Keratinocyte (primary cell): ENCODE measurements around the gene DOK6. TPM values are rescaled to one million over a fixed set of nuclear protein-coding genes. Genes with fewer than 3 reads are reported as not detected.

Experiments used
- DNase-seq: peaks from one replicate; pipeline ENCODE4 v3.0.0-alpha.2; 2011; ENCODE audit warnings: low read depth, missing footprints, low spot score
- FAIRE-seq: peaks from 2 replicates; lab custom pipeline; 2011; peaks lifted over from hg19 to GRCh38; lab: Jason Lieb, UNC
- H2AFZ ChIP-seq: 2 replicates; pipeline ENCODE4 v1.6.0; 2012; ENCODE audit warnings: low read length, control low read depth, inconsistent platforms; ENCODE audit not compliant: control insufficient read depth
- H3K27ac ChIP-seq: 2 replicates; pipeline ENCODE4 v1.5.1; 2011; ENCODE audit warnings: low read length; ENCODE audit not compliant: control insufficient read depth, insufficient read depth
- H3K27me3 ChIP-seq: 3 replicates; pipeline ENCODE4 v1.6.0; 2011; ENCODE audit warnings: low read length; ENCODE audit not compliant: control insufficient read depth, insufficient read depth; ENCODE audit errors: extremely low read depth
- H3K36me3 ChIP-seq, 2 experiments: 2 replicates in 1 of 2; 3 replicates in 1 of 2; pipeline ENCODE4 v1.5.1; 2011; ENCODE audit warnings: low read length in 2 of 2, mild to moderate bottlenecking in 1 of 2; ENCODE audit not compliant: control insufficient read depth in 2 of 2, insufficient read depth in 2 of 2; ENCODE audit errors: extremely low read depth in 1 of 2
- H3K4me1 ChIP-seq: 3 replicates; pipeline ENCODE4 v1.5.1; 2011; ENCODE audit warnings: low read length; ENCODE audit not compliant: control insufficient read depth, insufficient read depth; ENCODE audit errors: extremely low read depth
- H3K4me2 ChIP-seq: 3 replicates; pipeline ENCODE4 v1.6.0; 2011; ENCODE audit warnings: low read depth, low read length; ENCODE audit not compliant: control insufficient read depth, insufficient read depth; ENCODE audit errors: extremely low read depth
- H3K4me3 ChIP-seq, 3 experiments: fragments of 200-600 bp in 1 of 3; sonication (generic) in 1 of 3; 2 replicates in 2 of 3; 3 replicates in 1 of 3; pipeline ENCODE4 v1.5.1; 2011 to 2016; ENCODE audit warnings: low read length in 3 of 3, mild to moderate bottlenecking in 3 of 3, control low read depth in 2 of 3, inconsistent platforms in 1 of 3, low read depth in 1 of 3, mixed read lengths in 1 of 3, mixed run types in 1 of 3, moderate library complexity in 1 of 3; ENCODE audit not compliant: control insufficient read depth in 2 of 3, insufficient read depth in 2 of 3; ENCODE audit errors: extremely low read depth in 1 of 3
- H3K79me2 ChIP-seq: 2 replicates; pipeline ENCODE4 v1.6.0; 2012; ENCODE audit warnings: low read length; ENCODE audit not compliant: control insufficient read depth, insufficient read depth
- H3K9ac ChIP-seq: 3 replicates; pipeline ENCODE4 v1.6.0; 2011; ENCODE audit warnings: low read length; ENCODE audit not compliant: control insufficient read depth, insufficient read depth; ENCODE audit errors: extremely low read depth
- H3K9me1 ChIP-seq: 3 replicates; pipeline ENCODE4 v1.6.0; 2011; ENCODE audit warnings: low read length; ENCODE audit not compliant: control insufficient read depth, insufficient read depth; ENCODE audit errors: extremely low read depth
- H3K9me3 ChIP-seq: 2 replicates; pipeline ENCODE4 v1.5.1; 2012; ENCODE audit warnings: low read depth, low read length; ENCODE audit not compliant: control insufficient read depth
- H4K20me1 ChIP-seq: 3 replicates; pipeline ENCODE4 v1.6.0; 2011; ENCODE audit warnings: low read length; ENCODE audit not compliant: control insufficient read depth, insufficient read depth; ENCODE audit errors: extremely low read depth
- CTCF ChIP-seq, 3 experiments: IDR thresholded peaks in 1 of 3; conservative IDR thresholded peaks in 1 of 3; optimal IDR thresholded peaks in 1 of 3; 2 replicates in 2 of 3; 3 replicates in 1 of 3; pipeline versions ENCODE3 to v1.5.1; 2011; ENCODE audit warnings: low read length in 3 of 3, mild to moderate bottlenecking in 3 of 3, moderate library complexity in 2 of 3, control low read depth in 1 of 3, inconsistent platforms in 1 of 3; ENCODE audit not compliant: insufficient read depth in 2 of 3; ENCODE audit errors: extremely low read depth in 1 of 3
- EZH2 ChIP-seq: IDR thresholded peaks from one replicate; pipeline ENCODE4 v1.6.1; 2012; ENCODE audit warnings: inconsistent platforms, mild to moderate bottlenecking, low read length, moderate library complexity
- dilution Hi-C: fragments of 300-500 bp; cut with MboI; formaldehyde crosslinking; loops from one replicate; pipeline ENCODE4 v1.7.0; 2020; ENCODE audit warnings: low sequenced_read_pairs; ENCODE audit not compliant: extremely low pct_ligation_motif_present
- polyA plus RNA-seq, 5 experiments: library from polyadenylated mRNA; depleted of rRNA in 3 of 5; stranded (reverse) in 3 of 5; stranded (forward) in 1 of 5; unstranded in 1 of 5; fragments of >200 nt; gene quantifications; 1 replicate in 1 of 5; 2 replicates in 3 of 5; 3 replicates in 1 of 5; pipeline versions ENCODE4 v1.2.1 to v1.2.3, GENCODE V29; 2011 to 2012; ENCODE audit warnings: missing spikeins in 2 of 5, low read depth in 1 of 5, low replicate concordance in 1 of 5

The DOK6 gene
- polyA plus RNA-seq, 1 donor (not counting 4 experiments of a cell fraction or from before 2014, with no cell fraction given): not detected

- H2AFZ ChIP-seq: no peak overlapping the region
- TF ChIP-seq EZH2 (no peak), CTCF (optimal IDR thresholded peaks at IDR 0.05 in 1 of 3, IDR thresholded peaks at IDR 0.05 in 1 of 3, conservative IDR thresholded peaks at IDR 0.05 in 1 of 3; ENCODE audit: extremely low read depth in 1 of 3, insufficient read depth in 2 of 3, low read length in 3 of 3) (no peak)
- H3K27me3 ChIP-seq: no peaks in the 10 kb centered on the region
- FAIRE-seq (no peak), DNase-seq (no peak)
- no peaks in the 10 kb centered on the region for H3K79me2 ChIP-seq
- no peaks in the 10 kb centered on the region for H3K9me1 ChIP-seq
- H3K4me3 ChIP-seq: no peak overlapping the region
- H4K20me1 ChIP-seq: no peaks in the 10 kb centered on the region
- no peak overlapping the region for H3K9ac ChIP-seq
- dilution Hi-C loops: no loop called here
- no peak overlapping the region for H3K27ac ChIP-seq
- no peak overlapping the region for H3K4me2 ChIP-seq
- no peaks in the 10 kb centered on the region for H3K4me1 ChIP-seq
- no peaks in the 10 kb centered on the region for H3K36me3 ChIP-seq
- H3K9me3 ChIP-seq: no peaks in the 10 kb centered on the region
Observed at GRCh38 chr18:69617408-69617807, 216.7 kb downstream of the DOK6 start.

GRCh38 chr18:69617888-69618287 lies 217.2 kb downstream of the DOK6 start:
- Histone ChIP-seq H3K4me1 (no peaks in the 10 kb centered on the region), H2AFZ (no peak overlapping the region), H3K4me3 (no peak overlapping the region), H3K9ac (no peak overlapping the region), H3K9me3 (no peaks in the 10 kb centered on the region), H3K79me2 (no peaks in the 10 kb centered on the region), H3K27ac (no peak overlapping the region), H3K27me3 (no peaks in the 10 kb centered on the region), H3K36me3 (no peaks in the 10 kb centered on the region), H3K4me2 (no peak overlapping the region), H3K9me1 (no peaks in the 10 kb centered on the region), H4K20me1 (no peaks in the 10 kb centered on the region)
- dilution Hi-C loops: no loop called here
- TF ChIP-seq EZH2 (no peak), CTCF (optimal IDR thresholded peaks at IDR 0.05 in 1 of 3, IDR thresholded peaks at IDR 0.05 in 1 of 3, conservative IDR thresholded peaks at IDR 0.05 in 1 of 3; ENCODE audit: extremely low read depth in 1 of 3, insufficient read depth in 2 of 3, low read length in 3 of 3) (no peak)
- FAIRE-seq: no peak
- no peak for DNase-seq
